ENCODE data around the gene ANKRD42.

Gene ANKRD42

DNA sequence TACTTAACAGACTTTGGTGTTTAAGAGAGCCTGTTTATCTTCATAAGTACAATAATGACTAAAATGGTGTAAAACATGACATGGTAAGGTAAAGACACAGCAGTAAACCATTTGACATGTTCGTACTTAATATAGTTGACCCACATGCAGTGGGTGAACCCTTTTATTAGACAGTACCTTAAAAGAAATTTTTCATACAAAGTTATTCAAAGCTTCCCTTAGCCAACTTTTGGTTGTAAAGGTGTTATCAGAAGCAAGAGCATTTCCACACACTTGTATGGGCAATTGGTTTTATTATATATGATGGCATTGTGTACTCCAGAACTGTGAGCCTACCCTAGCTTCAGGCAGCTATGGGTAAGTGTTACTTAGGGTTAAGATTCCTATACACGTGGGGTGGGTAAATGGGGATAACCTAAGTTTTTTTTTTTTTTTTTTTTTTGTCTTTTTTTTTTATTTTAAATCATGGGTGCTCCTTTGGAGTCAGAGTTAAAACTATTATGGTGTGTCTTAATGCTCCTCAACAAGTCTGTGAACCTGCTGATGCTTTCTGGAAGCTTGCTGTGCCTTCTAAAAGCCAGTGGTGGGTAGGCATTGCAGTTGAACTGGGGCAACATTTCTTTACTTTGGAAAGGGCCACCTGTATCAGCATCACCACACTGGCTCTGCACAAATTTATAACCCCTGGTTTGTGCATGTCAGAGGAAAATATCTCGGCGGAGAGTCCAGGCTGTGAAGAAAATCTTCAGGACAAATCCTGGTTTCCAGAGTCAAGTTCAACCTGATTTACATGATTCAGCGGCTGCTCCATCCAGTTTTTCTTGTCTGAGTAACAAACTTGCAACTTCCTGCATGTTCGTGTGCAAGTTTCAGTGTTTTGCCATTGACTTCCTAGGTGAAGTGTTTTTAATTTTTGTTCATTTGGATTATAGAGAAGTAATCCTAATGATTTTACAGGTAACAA is 33.3 kb upstream of the ANKRD42 start:
- DNase-seq (ENCODE audit: low read depth in 2 of 2), result peak; percentile 46 to 67
- H3K4me3 ChIP-seq (replicated peaks in 1 of 2; ENCODE audit: low read depth in 2 of 2, low read length in 2 of 2), result peak overlapping the region; percentile 82 to 91
- no peak for TF ChIP-seq CTCF (IDR thresholded peaks at IDR 0.05; ENCODE audit: low read depth, low read length)

GRCh38 chr11:83161610-83162199 is 31.8 kb upstream of the ANKRD42 start:
- TF ChIP-seq CTCF (IDR thresholded peaks at IDR 0.05; ENCODE audit: low read depth, low read length), result no peak
- no peak for DNase-seq (ENCODE audit: low read depth in 2 of 2)
- H3K4me3 ChIP-seq (replicated peaks in 1 of 2; ENCODE audit: low read depth in 2 of 2, low read length in 2 of 2), result no peak overlapping the region

- no peak for TF ChIP-seq CTCF (IDR thresholded peaks at IDR 0.05; ENCODE audit: low read depth, low read length)
- no peak overlapping the region for H3K4me3 ChIP-seq (replicated peaks in 1 of 2; ENCODE audit: low read depth in 2 of 2, low read length in 2 of 2)
- DNase-seq (ENCODE audit: low read depth in 2 of 2), result peak in 1 of 2 donors; percentile 32
Measured at GRCh38 chr11:83162377-83162776, 31.1 kb upstream of the ANKRD42 start.

DNA sequence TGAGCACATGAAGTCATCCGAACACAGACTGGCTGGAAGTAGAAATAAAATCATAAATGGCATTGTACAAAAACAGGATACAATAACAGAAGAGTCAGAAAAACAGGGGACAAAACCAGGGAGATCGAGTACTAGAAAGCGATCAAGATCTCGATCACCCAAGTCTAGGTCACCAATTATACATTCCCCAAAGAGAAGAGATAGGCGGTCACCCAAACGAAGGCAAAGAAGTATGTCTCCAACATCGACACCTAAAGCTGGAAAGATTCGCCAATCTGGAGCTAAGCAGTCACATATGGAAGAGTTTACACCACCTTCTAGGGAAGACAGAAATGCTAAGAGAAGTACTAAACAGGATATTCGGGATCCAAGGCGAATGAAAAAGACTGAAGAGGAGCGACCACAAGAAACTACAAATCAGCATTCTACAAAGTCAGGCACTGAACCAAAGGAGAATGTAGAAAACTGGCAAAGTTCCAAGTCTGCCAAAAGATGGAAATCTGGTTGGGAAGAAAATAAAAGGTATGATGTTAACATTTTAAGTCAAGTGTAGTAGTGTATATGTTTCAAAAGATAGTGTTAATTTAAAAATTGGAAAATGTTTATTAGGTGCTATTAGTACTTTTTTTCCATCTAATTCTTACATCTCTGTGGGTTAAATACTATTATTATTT is 27.2 kb upstream of the ANKRD42 start:
- DNase-seq (ENCODE audit: low read depth in 2 of 2), result no peak
- H3K4me3 ChIP-seq (replicated peaks in 1 of 2; ENCODE audit: low read depth in 2 of 2, low read length in 2 of 2), result no peak overlapping the region
- no peak for TF ChIP-seq CTCF (IDR thresholded peaks at IDR 0.05; ENCODE audit: low read depth, low read length)

GRCh38 chr11:83168756-83169155 is 24.8 kb upstream of the ANKRD42 start:
- DNase-seq (ENCODE audit: low read depth in 2 of 2), result no peak
- no peak overlapping the region for H3K4me3 ChIP-seq (replicated peaks in 1 of 2; ENCODE audit: low read depth in 2 of 2, low read length in 2 of 2)
- no peak for TF ChIP-seq CTCF (IDR thresholded peaks at IDR 0.05; ENCODE audit: low read depth, low read length)

DNA sequence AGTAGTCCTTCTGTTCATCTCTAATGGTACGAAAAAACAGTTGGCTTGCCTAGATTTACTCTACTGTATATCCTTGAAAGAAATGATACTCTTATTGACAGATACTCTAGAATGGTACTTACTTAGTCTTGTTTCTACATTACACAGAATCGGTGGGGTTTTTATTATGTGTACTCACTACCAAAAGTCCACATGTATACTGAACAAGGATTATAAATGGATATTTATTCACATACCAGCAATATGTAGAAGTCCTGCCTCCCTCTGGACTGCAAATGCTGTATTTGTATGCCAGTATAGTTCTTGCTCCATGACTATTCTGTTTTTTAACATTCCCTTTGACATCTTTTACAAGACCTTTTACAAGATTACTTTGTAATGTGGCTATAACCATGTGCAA is 22.6 kb upstream of the ANKRD42 start:
- DNase-seq (ENCODE audit: low read depth in 2 of 2), result no peak
- H3K4me3 ChIP-seq (replicated peaks in 1 of 2; ENCODE audit: low read depth in 2 of 2, low read length in 2 of 2), result no peak overlapping the region

More for the DNA sequence above, 22.6 kb upstream of the ANKRD42 start:
- no peak for TF ChIP-seq CTCF (IDR thresholded peaks at IDR 0.05; ENCODE audit: low read depth, low read length)

Data from cardiac fibroblast (primary cell).